Ureter (tissue), 1 donor: ENCODE results near the gene ZNF541. TPM values are rescaled to one million over a fixed set of nuclear protein-coding genes. Genes with fewer than 3 reads are reported as not detected.

ENCODE experiments used
- DNase-seq: peaks from one replicate; pipeline ENCODE4 v3.0.0-alpha.2; 2020; ENCODE audit warnings: low spot score
- total RNA-seq: library from RNA; stranded (reverse); gene quantifications from one replicate; pipeline ENCODE4 v1.2.4, GENCODE V29; 2023
- donor health status: DM: yes; HTN: yes; CAD: no.

The ZNF541 gene
- 0.70 TPM for total RNA-seq

- peak; percentile 68 for DNase-seq
Measured at GRCh38 chr19:47573071-47574026, at the start of gene ZNF541. Gene ZNF541, minus strand, starts transcription at chr19:47573148. Its CDS starts 17,292 bp downstream, at chr19:47555856.

- no peak for DNase-seq
Measured at GRCh38 chr19:47619763-47620162, 46.8 kb upstream of the ZNF541 start.

GRCh38 chr19:47618771-47619170 lies 45.8 kb upstream of the ZNF541 start:
- DNase-seq = no peak

- no peak for DNase-seq
Measured at GRCh38 chr19:47615714-47616113, 42.8 kb upstream of the ZNF541 start.

GRCh38 chr19:47615230-47615629 lies 42.3 kb upstream of the ZNF541 start:
- DNase-seq = no peak

GRCh38 chr19:47614559-47614958 lies 41.6 kb upstream of the ZNF541 start:
- DNase-seq = no peak

GRCh38 chr19:47614021-47614295 lies 41.0 kb upstream of the ZNF541 start:
- no peak for DNase-seq

GRCh38 chr19:47613165-47614020 lies 40.4 kb upstream of the ZNF541 start:
- no peak for DNase-seq

- no peak for DNase-seq
Measured at GRCh38 chr19:47610902-47611301, 38.0 kb upstream of the ZNF541 start.

- DNase-seq = peak; percentile 55
Measured at GRCh38 chr19:47609906-47610894, 37.3 kb upstream of the ZNF541 start.

- DNase-seq = peak; percentile 81
Measured at GRCh38 chr19:47608969-47609905, 36.3 kb upstream of the ZNF541 start, which contains the start of gene BICRA. Gene BICRA, plus strand, starts transcription at chr19:47609134. Its CDS starts 64,441 bp downstream, at chr19:47673575.

- peak; percentile 94 for DNase-seq
Measured at GRCh38 chr19:47608074-47608918, 35.3 kb upstream of the ZNF541 start.

GRCh38 chr19:47607564-47608073 lies 34.7 kb upstream of the ZNF541 start:
- DNase-seq = no peak

- no peak for DNase-seq
Measured at GRCh38 chr19:47603706-47604565, 31.0 kb upstream of the ZNF541 start.

- DNase-seq = peak; percentile 58
Measured at GRCh38 chr19:47601180-47601904, 28.4 kb upstream of the ZNF541 start.

- DNase-seq = peak; percentile 100
Measured at GRCh38 chr19:47600246-47601179, 27.6 kb upstream of the ZNF541 start.
